K562 (cell line): Measurements from ENCODE around the gene PGGHG.

ENCODE experiments used
- CTCF ChIP-seq, 3 experiments: IDR thresholded peaks in 2 of 3; conservative IDR thresholded peaks in 1 of 3; 2 replicates each; pipeline ENCODE4 v1.5.1; 2011 to 2012; ENCODE audit warnings: low read length in 3 of 3, mild to moderate bottlenecking in 3 of 3, control low read depth in 2 of 3, improper control_type of control experiment in 1 of 3, inconsistent platforms in 1 of 3, low read depth in 1 of 3, mixed read lengths in 1 of 3, moderate library complexity in 1 of 3; ENCODE audit not compliant: insufficient read depth in 2 of 3
- FOXA1 ChIP-seq: fragments of 450-650 bp; IDR thresholded peaks from 2 replicates; pipeline ENCODE4 v1.6.1; 2016; ENCODE audit warnings: mild to moderate bottlenecking, borderline replicate concordance
- NUFIP1 ChIP-seq: fragments of 450-650 bp; IDR thresholded peaks from 2 replicates; pipeline ENCODE4 v1.6.1; 2018; ENCODE audit not compliant: partially characterized antibody
- POLR2A ChIP-seq: fragments of 450-650 bp; conservative IDR thresholded peaks from 2 replicates; pipeline ENCODE4 v1.6.1; 2016
- POLR2AphosphoS5 ChIP-seq: IDR thresholded peaks from 2 replicates; pipeline ENCODE4 v1.6.1; 2011; ENCODE audit warnings: mild to moderate bottlenecking, low read depth, low read length, moderate library complexity; ENCODE audit not compliant: control insufficient read depth, insufficient read depth
- TCF7L2 ChIP-seq: fragments of 150-350 bp; IDR thresholded peaks from 2 replicates; pipeline ENCODE4 v1.6.1; 2016; ENCODE audit warnings: low read depth, mild to moderate bottlenecking, low read length, moderate library complexity

GRCh38 chr11:305844-306211, 16.9 kb downstream of the PGGHG start:
- TF ChIP-seq FOXA1 (no peak), NUFIP1 (no peak), TCF7L2 (no peak), POLR2A (no peak), POLR2AphosphoS5 (no peak), CTCF (IDR thresholded peaks at IDR 0.05 in 2 of 3, conservative IDR thresholded peaks at IDR 0.05 in 1 of 3; ENCODE audit: insufficient read depth in 2 of 3, low read depth in 1 of 3, low read length in 3 of 3) (no peak)
